Measurements from ENCODE around the gene ZBTB21. TPM values are rescaled to one million over a fixed set of nuclear protein-coding genes. Genes with fewer than 3 reads are reported as not detected.

Gene ZBTB21
- total RNA-seq, 4 donors from 2014 or later: 16.3 to 33.5 (median 18.6) TPM

- intact Hi-C loops (cut with DNase I): no loop called here
- no peaks in the 10 kb centered on the region for H3K9me3 ChIP-seq
- H3K27me3 ChIP-seq: no peaks in the 10 kb centered on the region
- TF ChIP-seq POLR2A (IDR thresholded peaks at IDR 0.05) (no peak), CTCF (IDR thresholded peaks at IDR 0.05) (no peak)
- H3K4me3 ChIP-seq (replicated peaks in 1 of 3): no peak overlapping the region
- H3K4me1 ChIP-seq: no peaks in the 10 kb centered on the region
- no peaks in the 10 kb centered on the region for H3K36me3 ChIP-seq
- no peak for DNase-seq
- 87 to 91% methylated on average over 6 of the region's 6 CpGs for WGBS, 2 donors
- H3K27ac ChIP-seq: no peak overlapping the region
Observed at GRCh38 chr21:41971891-41972290, 38.3 kb downstream of the ZBTB21 start.

GRCh38 chr21:41970751-41971653, 39.2 kb downstream of the ZBTB21 start:
- 85 to 90% methylated on average over 16 to 20 of the region's 20 CpGs for WGBS, 2 donors
- H3K4me3 ChIP-seq (replicated peaks in 1 of 3): no peak overlapping the region
- intact Hi-C loops (cut with DNase I): no loop called here
- no peak overlapping the region for H3K27ac ChIP-seq
- no peaks in the 10 kb centered on the region for H3K4me1 ChIP-seq
- DNase-seq: no peak
- H3K36me3 ChIP-seq: no peaks in the 10 kb centered on the region
- H3K27me3 ChIP-seq: no peaks in the 10 kb centered on the region
- TF ChIP-seq CTCF (IDR thresholded peaks at IDR 0.05): no peak
- no peak for TF ChIP-seq POLR2A (IDR thresholded peaks at IDR 0.05)
- H3K9me3 ChIP-seq: no peaks in the 10 kb centered on the region

GRCh38 chr21:41970106-41970391, 40.1 kb downstream of the ZBTB21 start:
- Histone ChIP-seq H3K9me3 (no peaks in the 10 kb centered on the region), H3K4me1 (no peaks in the 10 kb centered on the region), H3K27ac (no peak overlapping the region), H3K36me3 (no peaks in the 10 kb centered on the region), H3K27me3 (no peaks in the 10 kb centered on the region), H3K4me3 (replicated peaks in 1 of 3) (no peak overlapping the region)
- no peak for DNase-seq
- 83 to 87% methylated on average over 5 of the region's 5 CpGs for WGBS, 2 donors
- intact Hi-C loops (cut with DNase I): no loop called here
- TF ChIP-seq CTCF (IDR thresholded peaks at IDR 0.05) (no peak), POLR2A (IDR thresholded peaks at IDR 0.05) (no peak)

- WGBS, 2 donors: 78 to 89% methylated on average over 4 of the region's 4 CpGs
- intact Hi-C loops (cut with DNase I): no loop called here
- no peaks in the 10 kb centered on the region for H3K36me3 ChIP-seq
- DNase-seq: no peak
- no peak overlapping the region for H3K4me3 ChIP-seq (replicated peaks in 1 of 3)
- TF ChIP-seq CTCF (IDR thresholded peaks at IDR 0.05): no peak
- TF ChIP-seq POLR2A (IDR thresholded peaks at IDR 0.05): no peak
- no peaks in the 10 kb centered on the region for H3K27me3 ChIP-seq
- no peaks in the 10 kb centered on the region for H3K9me3 ChIP-seq
- no peaks in the 10 kb centered on the region for H3K4me1 ChIP-seq
- H3K27ac ChIP-seq: no peak overlapping the region
Observed at GRCh38 chr21:41967708-41968107, 42.5 kb downstream of the ZBTB21 start.

GRCh38 chr21:41966872-41967621, 43.1 kb downstream of the ZBTB21 start:
- no peak for TF ChIP-seq CTCF (IDR thresholded peaks at IDR 0.05)
- no peak for TF ChIP-seq POLR2A (IDR thresholded peaks at IDR 0.05)
- Histone ChIP-seq H3K9me3 (no peaks in the 10 kb centered on the region), H3K4me3 (replicated peaks in 1 of 3) (no peak overlapping the region), H3K4me1 (no peaks in the 10 kb centered on the region), H3K36me3 (no peaks in the 10 kb centered on the region), H3K27ac (no peak overlapping the region), H3K27me3 (no peaks in the 10 kb centered on the region)
- WGBS, 2 donors: 96 to 97% methylated on average over 9 to 10 of the region's 10 CpGs
- DNase-seq: no peak
- intact Hi-C loops (cut with DNase I): no loop called here

Measured in thyroid gland (tissue), 4 donors.